HepG2 (cell line): Measurements from ENCODE around the gene NELFCD. TPM values are rescaled to one million over a fixed set of nuclear protein-coding genes. Genes with fewer than 3 reads are reported as not detected.

Experiments
- CREM ChIP-seq, 2 experiments: sonication (generic) in 1 of 2; formaldehyde crosslinking in 1 of 2; IDR thresholded peaks; 2 replicates each; pipeline versions ENCODE4 v1.4.0 to v1.6.1; 2016 to 2020; ENCODE audit warnings: antibody characterized with exemption in 1 of 2, mild to moderate bottlenecking in 1 of 2, missing genetic modification reagents in 1 of 2
- MED8 ChIP-seq: sonication (generic); formaldehyde crosslinking; IDR thresholded peaks from 2 replicates; pipeline ENCODE4 v1.8.1; 2023; ENCODE audit warnings: mild to moderate bottlenecking, missing genetic modification reagents; ENCODE audit not compliant: insufficient replicate concordance
- MLXIP ChIP-seq: sonication (generic); formaldehyde crosslinking; IDR thresholded peaks from 2 replicates; pipeline ENCODE4 v1.9.0; 2021; ENCODE audit warnings: missing genetic modification reagents, borderline replicate concordance
- NR2C2 ChIP-seq: sonication (generic); formaldehyde crosslinking; IDR thresholded peaks from 2 replicates; pipeline ENCODE4 v1.4.0; 2020; ENCODE audit warnings: missing genetic modification reagents, mild to moderate bottlenecking, moderate library complexity, borderline replicate concordance
- PHF8 ChIP-seq: sonication (generic); formaldehyde crosslinking; IDR thresholded peaks from 2 replicates; pipeline ENCODE4 v1.5.0; 2020; ENCODE audit warnings: missing genetic modification reagents
- PLRG1 ChIP-seq: fragments of 450-650 bp; conservative IDR thresholded peaks from 2 replicates; pipeline ENCODE4 v1.6.1; 2016
- PRDM4 ChIP-seq: sonication (generic); formaldehyde crosslinking; IDR thresholded peaks from 2 replicates; pipeline ENCODE4 v1.9.0; 2021; ENCODE audit warnings: missing genetic modification reagents, borderline replicate concordance
- PTBP1 ChIP-seq: fragments of 200-400 bp; formaldehyde crosslinking; IDR thresholded peaks from 2 replicates; pipeline ENCODE4 v1.6.1; 2018; ENCODE audit warnings: low read length, low read depth; ENCODE audit not compliant: poor library complexity, severe bottlenecking
- RXRB ChIP-seq: IDR thresholded peaks from 2 replicates; pipeline ENCODE4 v1.6.1; 2016; ENCODE audit warnings: borderline replicate concordance, missing genetic modification reagents, missing compliant biosample characterization
- ZBTB1 ChIP-seq: sonication (generic); formaldehyde crosslinking; IDR thresholded peaks from 2 replicates; pipeline ENCODE4 v1.4.0; 2020; ENCODE audit warnings: missing genetic modification reagents, borderline replicate concordance
- ZBTB14 ChIP-seq: sonication (generic); formaldehyde crosslinking; IDR thresholded peaks from 2 replicates; pipeline ENCODE4 v1.4.0; 2020; ENCODE audit warnings: missing genetic modification reagents
- ZBTB4 ChIP-seq: sonication (generic); formaldehyde crosslinking; IDR thresholded peaks from 2 replicates; pipeline ENCODE4 v1.4.0; 2020; ENCODE audit warnings: missing genetic modification reagents, mild to moderate bottlenecking, borderline replicate concordance
- ZFAT ChIP-seq: sonication (generic); formaldehyde crosslinking; conservative IDR thresholded peaks from 2 replicates; pipeline ENCODE4 v1.8.1; 2023; ENCODE audit warnings: missing genetic modification reagents, inconsistent platforms
- ZMAT3 ChIP-seq: sonication (generic); formaldehyde crosslinking; conservative IDR thresholded peaks from 2 replicates; pipeline ENCODE4 v1.7.0; 2021; ENCODE audit warnings: missing genetic modification reagents
- ZNF205 ChIP-seq: IDR thresholded peaks from 2 replicates; pipeline ENCODE4 v1.6.1; 2018; ENCODE audit warnings: missing biosample characterization, missing genetic modification reagents
- ZNF354B ChIP-seq: sonication (generic); formaldehyde crosslinking; IDR thresholded peaks from 2 replicates; pipeline ENCODE4 v1.8.0; 2022; ENCODE audit warnings: mild to moderate bottlenecking, missing genetic modification reagents
- ZNF766 ChIP-seq: sonication (generic); formaldehyde crosslinking; IDR thresholded peaks from 2 replicates; pipeline ENCODE4 v1.5.0; 2020; ENCODE audit warnings: missing genetic modification reagents, borderline replicate concordance
- polyA plus RNA-seq, 8 experiments: library from polyadenylated mRNA; depleted of rRNA in 3 of 8; stranded (reverse) in 7 of 8; unstranded in 1 of 8; fragments of >200 nt; fragmentation: Illumina TruSeq in 4 of 8; extraction: Trizol in 4 of 8; gene quantifications; 2 replicates each; pipeline versions ENCODE4 v1.2.1 to v1.2.3, GENCODE V29; 2011 to 2016; ENCODE audit warnings: low read depth in 4 of 8, missing spikeins in 1 of 8, mixed read lengths in 1 of 8; ENCODE audit not compliant: insufficient read depth in 1 of 8
- total RNA-seq, 5 experiments: library from RNA; depleted of rRNA; stranded (reverse); fragments of >200 nt; fragmentation: Illumina TruSeq; extraction: Trizol; gene quantifications; 2 replicates each; pipeline ENCODE4 v1.2.3, GENCODE V29; 2016; ENCODE audit warnings: low read depth in 1 of 5

Gene NELFCD
- total and polyA plus RNA-seq, 2 of the 13 experiments (the other 11 are each of a cell fraction or from before 2014, with no cell fraction given) = 159 to 203 TPM

- TF ChIP-seq ZNF766 (CRISPR knock-in tag) (no peak; the same call in 1 of the 2 replicates), MED8 (CRISPR knock-in tag) (no peak), NR2C2 (CRISPR knock-in tag) (no peak), ZNF205 (CRISPR knock-in tag) (no peak), ZFAT (CRISPR knock-in tag) (no peak), ZBTB1 (no peak), MLXIP (CRISPR knock-in tag) (no peak), PHF8 (CRISPR knock-in tag) (no peak), RXRB (peak; percentile 83), PLRG1 (no peak), ZNF354B (CRISPR knock-in tag) (no peak), ZBTB14 (CRISPR knock-in tag) (0 out of 2 replicates have a peak, but pooled peaks have one; percentile 33), ZMAT3 (CRISPR knock-in tag) (peak; percentile 60; the same call in 1 of the 2 replicates), ZBTB4 (CRISPR knock-in tag) (no peak; the same call in 1 of the 2 replicates), PTBP1 (no peak), PRDM4 (CRISPR knock-in tag) (no peak), CREM (IDR thresholded peaks at IDR 0.05) (peak; percentile 68), CREM (CRISPR knock-in tag; IDR thresholded peaks at IDR 0.05) (no peak)
Observed at GRCh38 chr20:58995461-58996225, 14.6 kb downstream of the NELFCD start (continued).
